Ramos (cell line): ENCODE results near the gene FERMT2.
"Not testable (repeated sequence)": the region's sequence is repeated elsewhere in the genome, so short reads cannot be mapped to it uniquely, and the experiment has no call there.

ENCODE experiments used
- in situ Hi-C: fragments of 300-500 bp; cut with MboI; formaldehyde crosslinking; loops from one replicate; pipeline ENCODE4 v1.14.3; 2022; ENCODE audit warnings: low sequenced_read_pairs; ENCODE audit not compliant: unreplicated experiment

Gene FERMT2

DNA sequence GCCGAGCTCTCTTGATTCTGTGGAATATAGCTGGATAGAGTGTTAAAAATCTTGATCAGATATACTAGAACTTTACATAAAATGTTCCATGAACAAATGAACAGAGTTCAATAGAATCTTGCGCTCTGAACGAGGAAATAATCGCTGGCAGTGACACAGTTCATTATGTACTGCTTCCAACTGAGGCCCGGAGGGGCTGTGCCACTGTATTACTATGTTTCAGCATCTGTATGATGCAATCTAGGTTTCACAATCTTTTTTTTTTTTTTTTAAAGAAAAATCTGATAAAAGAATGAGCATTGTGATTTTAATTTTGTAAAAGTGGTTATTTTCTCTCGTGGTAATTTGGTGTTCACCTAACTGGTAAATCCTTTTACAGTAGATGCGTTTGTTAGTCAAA, 77.2 kb downstream of the FERMT2 start:
- in situ Hi-C loops: no loop called here

- in situ Hi-C loops: no loop called here
These were observed 77.8 kb downstream of the FERMT2 start for GRCh38 chr14:52873065-52873464.

DNA sequence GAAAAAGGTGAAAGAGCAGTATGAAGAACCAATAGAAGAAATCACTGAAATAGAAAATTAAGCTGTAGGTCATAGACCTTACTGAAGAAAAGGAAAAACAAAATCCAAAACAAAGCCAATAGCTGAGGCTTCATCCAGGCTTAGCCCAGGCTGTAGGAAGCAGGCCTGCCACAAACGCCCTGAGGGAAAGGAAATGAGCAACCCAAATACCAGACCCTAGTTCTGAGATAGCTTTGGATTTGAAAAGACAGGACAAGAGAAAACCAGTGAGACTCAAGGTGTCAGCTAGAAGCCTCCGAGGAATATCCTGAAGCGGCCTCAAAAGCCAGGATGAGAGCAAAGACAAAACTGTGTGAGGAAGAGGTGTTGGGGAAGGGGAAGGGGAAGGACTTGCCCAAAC, 79.2 kb downstream of the FERMT2 start:
- in situ Hi-C loops: no loop called here

GRCh38 chr14:52868911-52869618, 81.8 kb downstream of the FERMT2 start:
- in situ Hi-C loops: no loop called here

GRCh38 chr14:52864893-52865292, 86.0 kb downstream of the FERMT2 start:
- in situ Hi-C loops: not testable (repeated sequence)

- in situ Hi-C loops: no loop called here
These were observed 87.5 kb downstream of the FERMT2 start for GRCh38 chr14:52863334-52863700.

DNA sequence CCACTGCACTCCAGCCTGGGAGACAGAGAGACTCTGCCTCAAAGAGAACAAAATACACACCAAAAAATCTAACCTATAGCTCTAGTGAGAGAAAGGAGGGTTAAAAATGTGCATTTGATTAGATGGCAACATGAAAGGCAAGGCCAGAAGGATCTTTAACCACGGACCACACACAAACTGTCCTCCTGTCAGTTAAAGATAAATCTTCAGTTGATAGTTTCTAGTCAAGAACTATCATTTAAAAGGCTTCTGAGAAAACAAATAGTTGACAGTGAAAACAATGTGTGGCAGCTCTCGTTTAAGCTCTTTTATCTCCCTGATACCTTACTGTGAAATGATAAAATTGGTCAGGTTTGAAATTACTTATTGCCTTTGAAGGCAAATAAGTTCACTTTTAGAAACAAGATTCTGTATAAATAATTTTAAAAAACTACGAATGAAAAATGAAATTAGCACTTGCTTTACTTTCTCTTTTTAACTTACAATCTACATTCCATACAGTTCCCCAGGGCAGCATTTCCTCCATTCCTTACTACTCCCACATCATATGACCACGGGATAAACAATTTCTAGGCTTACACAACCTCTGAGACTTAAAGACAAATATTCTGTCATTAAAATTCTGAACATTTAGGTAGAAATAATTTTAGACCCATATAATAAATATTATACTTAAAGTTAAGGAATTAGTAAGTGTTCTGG, 88.1 kb downstream of the FERMT2 start:
- in situ Hi-C loops: no loop called here

DNA sequence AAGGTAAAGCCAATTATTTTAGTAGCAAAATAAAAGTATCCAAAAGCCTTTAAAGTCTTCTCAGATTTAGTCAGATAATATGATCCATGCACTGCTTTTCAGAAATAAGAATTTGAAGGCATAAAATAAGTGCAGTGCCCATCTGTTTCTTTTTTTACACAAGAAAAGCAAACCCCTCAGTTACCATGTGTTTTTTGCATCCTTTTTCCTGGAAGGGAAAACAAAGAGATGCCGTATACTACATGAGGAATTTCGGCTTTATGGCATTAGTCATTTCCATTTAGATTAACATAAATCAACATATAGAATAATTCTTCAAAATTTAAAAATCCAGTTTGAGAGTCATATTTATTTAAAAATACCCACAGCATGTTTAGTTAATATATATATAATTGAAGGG, 89.4 kb downstream of the FERMT2 start:
- in situ Hi-C loops: no loop called here

DNA sequence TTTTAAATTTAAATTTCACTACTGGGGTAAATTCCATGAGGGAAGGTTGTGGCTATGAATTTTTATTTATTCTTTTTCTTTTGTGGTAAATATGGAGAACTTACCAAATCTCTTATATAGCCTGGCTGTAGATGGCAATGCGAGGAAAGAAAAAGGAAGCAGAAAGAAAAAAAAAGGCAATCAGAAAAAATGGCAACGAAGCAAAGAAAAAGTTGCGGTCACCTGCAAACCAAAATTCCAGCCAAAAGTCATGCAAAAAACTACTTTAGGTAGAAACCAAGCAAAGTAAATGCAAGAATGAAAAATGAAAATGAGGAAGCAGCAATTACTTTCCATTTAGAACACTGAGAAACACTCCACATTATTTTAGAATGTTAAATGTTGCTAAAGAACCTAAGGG, 89.9 kb downstream of the FERMT2 start:
- in situ Hi-C loops: no loop called here

- in situ Hi-C loops: no loop called here
These were observed 90.6 kb downstream of the FERMT2 start for GRCh38 chr14:52860209-52860608.

DNA sequence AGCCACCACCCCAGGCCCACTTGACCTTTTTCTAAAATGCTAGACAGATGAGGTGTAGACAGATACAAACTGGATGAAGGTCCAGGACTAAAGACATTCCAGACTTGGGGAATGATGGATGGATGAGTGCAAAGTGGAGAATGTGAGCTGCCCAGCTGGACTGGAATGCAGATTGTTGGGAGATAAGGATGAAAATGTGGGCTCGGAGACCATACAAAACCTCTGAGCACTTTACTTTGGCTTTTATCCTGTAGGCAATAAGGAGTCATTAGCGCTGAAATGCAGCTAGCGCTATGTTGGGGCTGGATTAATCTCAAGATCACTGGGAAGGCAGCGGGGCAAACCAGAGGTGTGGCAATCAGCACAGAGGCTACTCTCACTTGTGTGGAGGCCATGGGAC, 94.7 kb downstream of the FERMT2 start:
- in situ Hi-C loops: no loop called here

DNA sequence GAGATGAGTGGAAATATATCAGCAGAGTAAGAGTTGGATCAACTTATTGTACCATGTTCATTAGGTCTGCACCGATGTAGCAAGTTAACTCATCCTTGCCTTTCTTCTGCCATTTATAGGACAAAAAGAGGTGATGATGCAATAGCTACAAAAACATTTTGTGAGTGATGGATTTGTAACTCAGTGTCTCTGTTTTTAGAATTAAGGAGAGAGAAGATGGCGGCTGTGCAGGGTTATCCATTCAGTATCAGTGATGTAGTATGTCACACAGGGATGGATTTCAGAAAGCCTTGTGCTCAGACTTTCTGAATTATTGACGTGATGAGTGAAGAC, 97.4 kb downstream of the FERMT2 start:
- in situ Hi-C loops: no loop called here

DNA sequence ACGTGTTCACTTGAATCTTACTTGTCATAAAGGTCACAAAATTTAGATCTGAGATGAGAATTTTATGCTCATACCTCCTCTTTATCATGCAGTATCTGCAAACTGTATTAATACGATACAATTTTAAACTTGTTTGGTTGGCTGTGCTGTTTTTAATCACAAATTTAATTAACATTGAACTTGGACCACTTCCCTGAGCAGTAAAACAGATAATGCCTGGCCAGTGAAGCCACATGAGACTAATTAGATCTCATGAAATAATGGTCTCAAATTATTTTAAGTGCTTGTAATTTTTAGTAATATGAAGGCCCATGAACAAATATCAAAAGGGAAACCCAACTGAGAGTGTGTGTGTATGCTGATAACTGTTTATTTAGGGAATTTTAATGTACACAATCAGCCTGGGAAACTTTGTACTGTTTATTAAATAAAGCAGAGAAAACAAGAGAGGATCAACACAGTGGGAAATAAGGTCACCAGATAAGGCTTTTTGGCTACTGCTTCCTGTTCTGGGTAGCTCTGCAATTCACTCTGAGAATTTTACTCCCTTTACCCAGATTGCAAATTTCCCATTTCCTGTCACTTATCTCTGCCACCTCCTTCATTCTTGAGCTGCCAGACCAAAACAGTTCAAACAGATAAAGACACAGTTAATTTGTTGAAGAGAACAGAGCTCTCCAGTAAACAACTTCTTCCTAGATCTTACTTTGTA, 97.9 kb downstream of the FERMT2 start:
- in situ Hi-C loops: no loop called here

DNA sequence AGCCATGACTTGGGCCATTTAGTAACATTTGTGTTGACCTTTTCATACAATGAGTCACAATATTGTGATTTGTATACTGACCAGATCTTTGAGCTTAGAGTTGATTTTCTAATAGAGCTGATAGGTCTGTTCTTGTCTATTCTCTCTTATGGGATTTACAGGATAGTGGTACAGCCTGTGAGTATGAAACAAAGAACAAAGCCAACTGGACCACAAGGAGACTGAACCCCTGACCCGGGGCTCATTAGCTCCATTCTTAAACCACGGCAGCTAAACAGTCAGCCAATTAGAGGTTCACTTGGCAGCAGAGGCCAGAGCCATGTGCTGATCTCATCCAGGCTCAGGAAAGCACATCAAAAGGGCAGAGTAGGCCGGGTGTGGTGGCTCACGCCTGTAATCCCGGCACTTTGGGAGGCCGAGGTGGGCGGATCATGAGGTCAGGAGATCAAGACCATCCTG, 100.4 kb downstream of the FERMT2 start:
- in situ Hi-C loops: no loop called here

DNA sequence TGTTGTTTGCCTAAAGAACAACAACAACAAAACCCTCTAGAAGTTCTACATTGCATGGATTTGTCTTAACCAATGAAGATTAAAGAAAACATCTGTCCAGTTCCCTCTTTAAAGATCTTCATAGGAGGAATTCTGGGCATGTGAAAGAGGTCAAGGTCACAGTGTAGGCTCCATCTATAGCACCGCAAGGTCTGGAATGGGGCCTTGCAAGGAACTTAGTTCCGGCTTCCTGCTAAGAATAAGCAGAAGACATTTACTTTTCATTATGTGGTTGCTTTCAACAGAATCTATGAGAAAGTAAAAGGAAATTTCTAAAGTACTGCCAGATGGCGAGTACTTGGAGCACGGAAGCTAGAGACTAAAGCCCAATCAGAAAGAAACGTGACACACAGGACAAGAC, 102.2 kb downstream of the FERMT2 start:
- in situ Hi-C loops: no loop called here

GRCh38 chr14:52846591-52846990, 104.3 kb downstream of the FERMT2 start:
- in situ Hi-C loops: no loop called here

DNA sequence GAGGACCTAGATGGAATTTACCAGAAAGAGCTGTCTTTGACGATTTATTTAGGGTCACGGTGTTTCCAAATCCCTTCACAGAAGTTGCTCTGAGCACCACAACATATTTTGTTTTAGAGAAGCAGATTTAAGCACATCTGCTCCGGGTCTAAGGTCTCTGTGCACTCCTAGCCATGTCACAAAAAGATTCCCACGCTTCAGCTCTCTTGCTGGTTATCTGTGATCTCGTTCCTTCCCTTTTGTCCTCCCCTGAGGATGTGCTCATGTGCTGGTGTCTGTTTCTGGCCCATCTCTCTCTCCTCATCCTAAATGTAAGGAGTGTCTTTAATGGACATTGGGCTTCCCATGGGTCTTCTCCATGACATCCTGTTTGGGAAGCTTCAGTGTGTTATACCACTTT, 105.8 kb downstream of the FERMT2 start:
- in situ Hi-C loops: no loop called here

- in situ Hi-C loops: no loop called here
These were observed 106.4 kb downstream of the FERMT2 start for GRCh38 chr14:52844262-52845060.

DNA sequence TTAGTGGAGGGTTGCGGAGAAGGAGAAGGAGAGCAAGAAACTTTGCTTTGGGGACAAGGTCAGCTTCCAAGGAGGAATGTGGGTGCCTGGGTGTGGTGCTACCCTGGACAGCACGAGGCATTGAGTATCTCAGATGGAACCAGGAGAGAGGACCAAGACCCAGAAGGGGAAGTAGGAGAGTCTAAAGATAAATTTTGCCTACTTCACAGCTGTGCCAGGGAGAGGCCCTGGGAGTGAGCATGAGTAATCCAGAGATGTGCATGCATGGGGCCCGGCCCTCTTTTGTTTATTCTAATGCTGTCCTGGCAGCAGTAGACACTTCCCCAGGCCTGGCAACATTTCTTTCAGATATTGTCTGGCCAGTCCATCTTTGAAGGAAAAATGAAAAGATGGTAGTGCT, 110.0 kb downstream of the FERMT2 start:
- in situ Hi-C loops: no loop called here

DNA sequence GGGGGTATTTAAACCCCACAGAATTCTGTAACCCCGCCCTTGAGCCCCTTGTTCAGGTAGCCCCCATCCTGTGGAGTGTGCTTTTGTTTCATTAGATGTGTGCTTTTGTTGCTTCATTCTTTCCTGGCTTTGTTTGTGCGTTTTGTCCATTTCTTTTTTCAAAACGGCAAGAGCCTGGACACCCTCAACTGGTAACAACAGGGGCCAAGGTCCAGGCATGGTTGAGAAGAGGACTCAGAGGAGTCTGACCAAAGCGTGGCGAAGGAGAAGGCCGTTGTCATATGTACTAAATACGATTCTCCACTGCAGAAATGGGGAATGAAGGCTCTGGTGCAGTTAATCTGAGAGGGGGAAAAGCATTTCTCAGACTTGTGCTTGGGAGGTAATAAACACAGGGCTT, 113.4 kb downstream of the FERMT2 start:
- in situ Hi-C loops: no loop called here

DNA sequence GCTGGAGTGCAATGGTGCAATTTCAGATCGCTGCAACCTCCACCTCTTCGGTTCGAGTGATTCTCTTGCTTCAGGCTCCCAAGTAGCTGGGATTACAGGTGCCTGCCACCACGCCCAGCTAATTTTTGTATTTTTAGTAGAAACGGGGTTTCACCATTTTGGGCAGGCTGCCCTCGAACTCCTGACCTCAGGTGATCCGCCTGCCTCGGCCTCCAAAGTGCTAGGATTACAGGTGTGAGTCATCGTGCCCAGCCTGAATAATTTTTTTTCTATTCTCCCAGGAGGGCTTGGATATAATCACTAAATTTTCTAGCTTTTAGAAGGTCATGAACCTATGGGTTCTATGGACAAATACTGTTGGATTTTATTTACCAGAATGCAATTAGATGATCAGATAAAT, 114.8 kb downstream of the FERMT2 start:
- in situ Hi-C loops: no loop called here
